Chondrocyte (in vitro differentiated cells): Measurements from ENCODE around the gene OR11A1. TPM values are rescaled to one million over a fixed set of nuclear protein-coding genes. Genes with fewer than 3 reads are reported as not detected.
"Not testable (repeated sequence)": the region's sequence is repeated elsewhere in the genome, so short reads cannot be mapped to it uniquely, and the experiment has no call there.

Source experiments
- DNase-seq: peaks from one replicate; pipeline ENCODE4 v3.0.0; 2021; ENCODE audit warnings: mixed read lengths, low spot score
- H3K27ac Mint-ChIP-seq: one replicate; pipeline ENCODE4 v1.8.0; 2021; ENCODE audit warnings: mild to moderate bottlenecking, moderate library complexity, mixed read lengths; ENCODE audit not compliant: unreplicated experiment
- H3K27me3 Mint-ChIP-seq: 2 replicates; pipeline ENCODE4 v1.8.0; 2021; ENCODE audit warnings: low read depth, mixed read lengths
- H3K36me3 Mint-ChIP-seq: 2 replicates; pipeline ENCODE4 v1.8.0; 2021; ENCODE audit warnings: low read depth, mixed read lengths
- H3K4me1 Mint-ChIP-seq: 2 replicates; pipeline ENCODE4 v1.8.0; 2021; ENCODE audit warnings: low read depth, mild to moderate bottlenecking, mixed read lengths
- H3K4me3 Mint-ChIP-seq: one replicate; pipeline ENCODE4 v1.8.0; 2021; ENCODE audit warnings: mild to moderate bottlenecking, moderate library complexity, mixed read lengths; ENCODE audit not compliant: unreplicated experiment
- H3K9me3 Mint-ChIP-seq: 2 replicates; pipeline ENCODE4 v1.8.0; 2021; ENCODE audit warnings: low read depth, mixed read lengths
- CTCF ChIP-seq: fragments of 200-600 bp; sonication (generic); IDR thresholded peaks from 2 replicates; pipeline ENCODE4 v1.5.0; 2021; ENCODE audit warnings: antibody characterized with exemption, mild to moderate bottlenecking, moderate library complexity
- total RNA-seq: library from RNA; stranded (reverse); gene quantifications from 3 replicates; pipeline ENCODE4 v1.2.1, GENCODE V29; 2021

OR11A1 gene
- total RNA-seq, 1 donor from 2014 or later, result not detected

GRCh38 chr6:29442719-29443118, 14.2 kb downstream of the OR11A1 start:
- H3K36me3 Mint-ChIP-seq, result no peaks in the 10 kb centered on the region
- peaks cover 5% of the 10 kb centered on the region for H3K4me1 Mint-ChIP-seq
- no peak for DNase-seq
- peaks cover 10% of the 10 kb centered on the region for H3K27me3 Mint-ChIP-seq
- no peak overlapping the region for H3K4me3 Mint-ChIP-seq
- no peak overlapping the region for H3K27ac Mint-ChIP-seq
- H3K9me3 Mint-ChIP-seq, result peaks cover 7% of the 10 kb centered on the region
- TF ChIP-seq CTCF, result no peak

- TF ChIP-seq CTCF, result no peak
- no peaks in the 10 kb centered on the region for H3K4me1 Mint-ChIP-seq
- H3K27ac Mint-ChIP-seq, result no peak within 1 kb of the TSS
- H3K9me3 Mint-ChIP-seq, result peaks cover 5% of the 10 kb centered on the region
- peaks cover 10% of the 10 kb centered on the region for H3K27me3 Mint-ChIP-seq
- DNase-seq, result no peak
- H3K36me3 Mint-ChIP-seq, result no peaks in the 10 kb centered on the region
- H3K4me3 Mint-ChIP-seq, result no peak within 1 kb of the TSS
These were observed 17.9 kb downstream of the OR11A1 start, which contains the start of gene OR10C1 for GRCh38 chr6:29439006-29439405. Gene OR10C1, plus strand, starts transcription at chr6:29439306. Its CDS starts 710 bp downstream, at chr6:29440016.

- H3K36me3 Mint-ChIP-seq, H3K4me1 Mint-ChIP-seq, H3K4me3 Mint-ChIP-seq, DNase-seq, H3K27me3 Mint-ChIP-seq, H3K27ac Mint-ChIP-seq, H3K9me3 Mint-ChIP-seq: not testable (repeated sequence)
These were observed 20.1 kb downstream of the OR11A1 start for GRCh38 chr6:29436730-29437129.

- Mint-ChIP-seq H3K27me3 (peaks cover 3% of the 10 kb centered on the region), H3K27ac (no peak overlapping the region), H3K9me3 (peaks cover 11% of the 10 kb centered on the region), H3K36me3 (no peaks in the 10 kb centered on the region), H3K4me3 (no peak overlapping the region), H3K4me1 (peaks cover 17% of the 10 kb centered on the region)
- no peak for TF ChIP-seq CTCF
- DNase-seq, result no peak
These were observed 30.2 kb downstream of the OR11A1 start for GRCh38 chr6:29426654-29427053.

GRCh38 chr6:29425075-29425474, 31.8 kb downstream of the OR11A1 start:
- H3K4me1 Mint-ChIP-seq, result peaks cover 17% of the 10 kb centered on the region
- DNase-seq, result no peak
- H3K4me3 Mint-ChIP-seq, result no peak overlapping the region
- no peak overlapping the region for H3K27ac Mint-ChIP-seq
- no peak for TF ChIP-seq CTCF
- H3K36me3 Mint-ChIP-seq, result no peaks in the 10 kb centered on the region
- H3K9me3 Mint-ChIP-seq, result peaks cover 11% of the 10 kb centered on the region
- H3K27me3 Mint-ChIP-seq, result peaks cover 3% of the 10 kb centered on the region

- TF ChIP-seq CTCF, result no peak
- peaks cover 3% of the 10 kb centered on the region for H3K27me3 Mint-ChIP-seq
- peak overlapping the region; percentile 25 for H3K27ac Mint-ChIP-seq
- H3K36me3 Mint-ChIP-seq, result no peaks in the 10 kb centered on the region
- no peak for DNase-seq
- peaks cover 21% of the 10 kb centered on the region for H3K4me1 Mint-ChIP-seq
- no peak overlapping the region for H3K4me3 Mint-ChIP-seq
- peaks cover 11% of the 10 kb centered on the region for H3K9me3 Mint-ChIP-seq
These were observed 32.3 kb downstream of the OR11A1 start for GRCh38 chr6:29424575-29424974.
